Neural crest cell (in vitro differentiated cells): ENCODE measurements around the gene GRIN2A. TPM values are rescaled to one million over a fixed set of nuclear protein-coding genes. Genes with fewer than 3 reads are reported as not detected.

Source experiments
- DNase-seq: peaks from one replicate; pipeline ENCODE4 v3.0.0; 2021; ENCODE audit warnings: low read depth, mixed read lengths, low spot score
- H3K27ac Mint-ChIP-seq: one replicate; pipeline ENCODE4 v1.8.0; 2021; ENCODE audit warnings: mild to moderate bottlenecking, mixed read lengths; ENCODE audit not compliant: unreplicated experiment
- H3K27me3 Mint-ChIP-seq: 2 replicates; pipeline ENCODE4 v1.8.0; 2021; ENCODE audit warnings: low read depth, mild to moderate bottlenecking, mixed read lengths
- H3K36me3 Mint-ChIP-seq: 2 replicates; pipeline ENCODE4 v1.8.0; 2021; ENCODE audit warnings: low read depth, mild to moderate bottlenecking, mixed read lengths
- H3K4me1 Mint-ChIP-seq: 2 replicates; pipeline ENCODE4 v1.8.0; 2021; ENCODE audit warnings: mixed read lengths
- H3K4me3 Mint-ChIP-seq: one replicate; pipeline ENCODE4 v1.8.0; 2021; ENCODE audit warnings: mild to moderate bottlenecking, mixed read lengths
- H3K9me3 Mint-ChIP-seq: 2 replicates; pipeline ENCODE4 v1.8.0; 2021; ENCODE audit warnings: mixed read lengths
- total RNA-seq: library from RNA; stranded (reverse); gene quantifications from 2 replicates; pipeline ENCODE4 v1.2.1, GENCODE V29; 2021
- TF ChIP-seq, protein P1 (sequence below): fragments of 200-600 bp; sonication (generic); conservative IDR thresholded peaks from 2 replicates; pipeline ENCODE4 v1.5.0; 2021; ENCODE audit warnings: antibody characterized with exemption, mild to moderate bottlenecking

Gene GRIN2A
- total RNA-seq, 1 donor from 2014 or later: 0.09 TPM

DNA sequence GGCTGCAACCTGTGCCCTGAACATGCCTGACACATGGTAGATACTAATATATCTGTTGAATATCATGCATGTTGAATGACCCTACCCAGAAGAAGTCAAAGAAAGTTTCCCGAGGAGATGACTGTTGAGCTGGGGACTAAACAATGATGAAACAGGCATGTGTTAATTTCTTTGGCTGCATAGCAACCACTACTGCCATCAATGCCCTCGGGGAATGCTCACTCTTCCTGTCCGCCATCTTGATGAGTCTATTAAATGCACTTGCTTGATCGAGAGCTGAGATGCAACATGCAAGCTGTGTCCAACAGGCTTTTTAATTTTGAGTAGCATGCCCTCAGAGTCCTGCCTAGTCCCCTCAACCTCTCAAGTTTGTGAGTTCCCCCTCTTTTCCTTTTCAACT is 31.3 kb downstream of the GRIN2A start:
- H3K9me3 Mint-ChIP-seq: no peaks in the 10 kb centered on the region
- no peak for DNase-seq
- TF ChIP-seq, protein P1, sequence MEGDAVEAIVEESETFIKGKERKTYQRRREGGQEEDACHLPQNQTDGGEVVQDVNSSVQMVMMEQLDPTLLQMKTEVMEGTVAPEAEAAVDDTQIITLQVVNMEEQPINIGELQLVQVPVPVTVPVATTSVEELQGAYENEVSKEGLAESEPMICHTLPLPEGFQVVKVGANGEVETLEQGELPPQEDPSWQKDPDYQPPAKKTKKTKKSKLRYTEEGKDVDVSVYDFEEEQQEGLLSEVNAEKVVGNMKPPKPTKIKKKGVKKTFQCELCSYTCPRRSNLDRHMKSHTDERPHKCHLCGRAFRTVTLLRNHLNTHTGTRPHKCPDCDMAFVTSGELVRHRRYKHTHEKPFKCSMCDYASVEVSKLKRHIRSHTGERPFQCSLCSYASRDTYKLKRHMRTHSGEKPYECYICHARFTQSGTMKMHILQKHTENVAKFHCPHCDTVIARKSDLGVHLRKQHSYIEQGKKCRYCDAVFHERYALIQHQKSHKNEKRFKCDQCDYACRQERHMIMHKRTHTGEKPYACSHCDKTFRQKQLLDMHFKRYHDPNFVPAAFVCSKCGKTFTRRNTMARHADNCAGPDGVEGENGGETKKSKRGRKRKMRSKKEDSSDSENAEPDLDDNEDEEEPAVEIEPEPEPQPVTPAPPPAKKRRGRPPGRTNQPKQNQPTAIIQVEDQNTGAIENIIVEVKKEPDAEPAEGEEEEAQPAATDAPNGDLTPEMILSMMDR: no peak
- H3K4me3 Mint-ChIP-seq: no peak overlapping the region
- H3K27ac Mint-ChIP-seq: no peak overlapping the region
- no peaks in the 10 kb centered on the region for H3K36me3 Mint-ChIP-seq
- H3K4me1 Mint-ChIP-seq: peaks cover 4% of the 10 kb centered on the region
- peaks cover 23% of the 10 kb centered on the region for H3K27me3 Mint-ChIP-seq

DNA sequence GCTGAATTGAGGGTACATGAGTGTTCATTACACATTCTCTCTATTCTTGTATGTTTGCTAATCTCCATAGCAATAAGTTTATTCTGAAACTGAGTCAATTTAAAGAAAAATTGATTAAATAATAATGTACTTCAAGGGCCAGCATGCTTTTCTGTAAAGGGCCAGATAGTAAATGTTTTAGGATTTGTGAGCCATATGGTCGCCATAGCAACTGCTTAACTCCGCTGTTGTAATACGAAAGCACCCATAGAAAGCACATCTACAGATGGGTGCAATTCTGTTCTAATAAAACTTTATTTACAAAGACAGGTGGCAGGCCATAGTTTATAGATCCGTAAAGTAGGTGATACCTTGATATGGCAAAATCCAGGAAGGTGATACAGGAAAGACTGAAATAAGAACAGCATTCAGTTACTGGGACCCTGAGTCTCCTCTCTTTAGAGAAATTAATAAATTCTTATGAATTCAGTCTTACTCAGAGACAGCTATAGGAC is 36.6 kb downstream of the GRIN2A start:
- no peaks in the 10 kb centered on the region for H3K36me3 Mint-ChIP-seq
- no peak overlapping the region for H3K4me3 Mint-ChIP-seq
- H3K27ac Mint-ChIP-seq: no peak overlapping the region
- peaks cover under 1% of the 10 kb centered on the region for H3K4me1 Mint-ChIP-seq
- DNase-seq: no peak
- H3K9me3 Mint-ChIP-seq: no peaks in the 10 kb centered on the region
- peaks cover 28% of the 10 kb centered on the region for H3K27me3 Mint-ChIP-seq
- TF ChIP-seq, protein P1: no peak

DNA sequence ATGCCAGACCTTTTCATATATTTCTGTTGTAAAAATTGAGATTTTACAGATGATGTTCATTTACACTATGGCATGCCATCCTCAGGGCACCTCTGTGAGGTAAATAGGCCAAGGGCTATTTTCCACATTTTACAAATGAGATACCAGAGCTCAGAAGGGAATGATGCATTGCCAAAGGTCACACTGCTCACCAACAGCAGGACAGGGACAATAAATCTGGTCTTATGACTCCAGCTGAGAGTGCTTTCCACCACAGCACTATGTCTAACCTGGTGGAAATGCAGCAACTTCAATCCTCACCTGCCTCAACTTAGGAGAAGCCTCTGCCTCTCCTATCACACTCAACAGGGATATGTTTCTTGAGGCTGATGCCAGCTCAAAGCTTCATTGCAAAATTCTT is 40.6 kb downstream of the GRIN2A start:
- H3K4me3 Mint-ChIP-seq: no peak overlapping the region
- no peak for DNase-seq
- H3K27ac Mint-ChIP-seq: no peak overlapping the region
- no peaks in the 10 kb centered on the region for H3K4me1 Mint-ChIP-seq
- H3K27me3 Mint-ChIP-seq: peaks cover 11% of the 10 kb centered on the region
- H3K9me3 Mint-ChIP-seq: no peaks in the 10 kb centered on the region
- TF ChIP-seq, protein P1: no peak
- H3K36me3 Mint-ChIP-seq: no peaks in the 10 kb centered on the region

DNA sequence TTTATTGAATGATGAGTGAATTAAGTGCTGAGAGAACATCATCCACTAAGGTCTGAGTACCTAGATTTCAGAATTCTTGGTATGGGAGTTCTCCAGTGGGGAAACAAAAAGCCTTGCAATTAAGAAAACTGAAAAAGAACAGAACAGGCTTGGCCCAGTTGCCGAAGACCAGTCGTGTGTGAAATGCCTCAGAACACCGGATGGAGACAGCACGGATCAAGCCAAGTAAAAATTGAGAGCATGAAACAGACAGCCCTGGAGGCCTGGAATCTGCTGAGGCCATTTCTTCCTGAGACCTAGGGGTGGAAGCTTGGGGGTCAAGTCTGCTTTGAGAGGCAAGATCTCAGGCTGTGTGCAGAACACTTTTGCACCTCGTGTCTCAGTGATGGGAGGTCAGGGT is 43.3 kb downstream of the GRIN2A start:
- Mint-ChIP-seq H3K4me3 (no peak overlapping the region), H3K9me3 (no peaks in the 10 kb centered on the region), H3K36me3 (no peaks in the 10 kb centered on the region), H3K4me1 (no peaks in the 10 kb centered on the region), H3K27ac (no peak overlapping the region), H3K27me3 (peaks cover 6% of the 10 kb centered on the region)
- TF ChIP-seq, protein P1: no peak
- DNase-seq: no peak

DNA sequence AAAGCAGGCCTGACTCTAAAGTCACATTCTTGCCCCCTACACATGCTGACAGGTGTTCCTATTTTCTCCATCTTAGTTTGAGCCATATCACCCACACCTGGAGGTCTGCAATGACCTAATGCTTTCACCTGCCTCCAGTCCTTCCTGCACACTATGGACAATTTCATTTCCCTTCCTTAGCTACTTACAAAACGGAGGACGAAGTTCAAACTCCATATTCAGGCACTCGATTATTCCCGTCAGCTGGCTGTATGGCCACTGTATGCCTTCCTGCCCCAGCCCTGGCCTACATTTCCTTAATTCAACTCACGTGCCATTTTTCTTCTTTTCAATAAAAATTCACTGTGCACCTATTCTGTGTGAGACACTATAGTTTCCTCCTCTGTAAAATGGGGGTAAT is 44.9 kb downstream of the GRIN2A start:
- no peaks in the 10 kb centered on the region for H3K4me1 Mint-ChIP-seq

More for the DNA sequence above, 44.9 kb downstream of the GRIN2A start:
- no peaks in the 10 kb centered on the region for H3K36me3 Mint-ChIP-seq
- H3K4me3 Mint-ChIP-seq: no peak overlapping the region
- no peak overlapping the region for H3K27ac Mint-ChIP-seq
- peaks cover 6% of the 10 kb centered on the region for H3K27me3 Mint-ChIP-seq
- TF ChIP-seq, protein P1: no peak
- peaks cover 3% of the 10 kb centered on the region for H3K9me3 Mint-ChIP-seq
- DNase-seq: no peak
